ENCODE data around the gene TBC1D5. TPM values are rescaled to one million over a fixed set of nuclear protein-coding genes. Genes with fewer than 3 reads are reported as not detected.

TBC1D5 gene
- total RNA-seq, 4 donors from 2014 or later = 29.2 to 114 (median 53.4) TPM

GRCh38 chr3:17772556-17772955, 30.1 kb upstream of the TBC1D5 start:
- no peak overlapping the region for H3K27ac ChIP-seq
- H3K36me3 ChIP-seq = no peaks in the 10 kb centered on the region
- no peak for DNase-seq
- H3K4me3 ChIP-seq = no peak overlapping the region
- H3K4me1 ChIP-seq = no peaks in the 10 kb centered on the region
- TF ChIP-seq POLR2A (IDR thresholded peaks at IDR 0.05) = no peak
- no peaks in the 10 kb centered on the region for H3K9me3 ChIP-seq
- no peaks in the 10 kb centered on the region for H3K27me3 ChIP-seq

DNA sequence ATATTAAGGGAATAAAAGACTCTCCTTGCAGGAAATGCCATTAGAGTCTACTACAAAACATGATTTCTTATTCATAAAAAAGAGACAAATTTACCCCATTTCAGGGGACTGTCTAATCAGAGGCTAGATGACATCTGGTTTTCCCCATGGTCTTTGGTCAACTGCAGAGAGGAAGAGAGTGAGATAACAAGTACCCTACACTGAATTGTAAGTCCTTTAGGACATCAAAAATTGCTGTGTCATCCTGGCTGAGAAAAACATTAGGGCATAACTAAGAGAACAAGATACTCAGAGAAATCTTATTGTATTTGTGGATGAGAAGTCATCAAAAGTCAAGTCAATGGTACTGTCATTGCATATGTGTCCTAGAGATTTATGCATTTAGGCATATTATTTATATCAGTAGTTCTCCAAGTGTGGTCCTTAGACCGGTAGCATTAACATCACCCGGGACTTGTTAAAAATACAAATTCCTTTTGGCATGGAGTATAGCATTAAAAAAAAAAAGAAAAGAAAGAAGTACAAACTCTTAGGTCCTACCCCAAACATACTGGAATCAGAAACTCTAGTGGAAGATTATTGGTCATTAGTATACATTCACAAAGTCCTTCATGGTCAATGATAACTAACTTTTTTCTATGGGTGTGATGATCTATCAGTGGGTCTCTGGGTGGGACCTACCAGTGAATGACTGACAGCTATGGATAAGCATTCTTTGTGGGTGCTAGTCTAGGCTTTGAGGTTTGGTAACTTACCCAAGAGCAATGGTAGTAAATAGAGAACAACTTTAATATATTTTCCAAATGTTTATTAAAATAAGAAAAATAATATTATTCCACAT, 29.0 kb upstream of the TBC1D5 start:
- Histone ChIP-seq H3K36me3 (no peaks in the 10 kb centered on the region), H3K27me3 (no peaks in the 10 kb centered on the region), H3K9me3 (no peaks in the 10 kb centered on the region), H3K27ac (no peak overlapping the region), H3K4me1 (no peaks in the 10 kb centered on the region), H3K4me3 (no peak overlapping the region)
- TF ChIP-seq POLR2A (IDR thresholded peaks at IDR 0.05) = no peak
- no peak for TF ChIP-seq CTCF (IDR thresholded peaks at IDR 0.05)
- DNase-seq = no peak

DNA sequence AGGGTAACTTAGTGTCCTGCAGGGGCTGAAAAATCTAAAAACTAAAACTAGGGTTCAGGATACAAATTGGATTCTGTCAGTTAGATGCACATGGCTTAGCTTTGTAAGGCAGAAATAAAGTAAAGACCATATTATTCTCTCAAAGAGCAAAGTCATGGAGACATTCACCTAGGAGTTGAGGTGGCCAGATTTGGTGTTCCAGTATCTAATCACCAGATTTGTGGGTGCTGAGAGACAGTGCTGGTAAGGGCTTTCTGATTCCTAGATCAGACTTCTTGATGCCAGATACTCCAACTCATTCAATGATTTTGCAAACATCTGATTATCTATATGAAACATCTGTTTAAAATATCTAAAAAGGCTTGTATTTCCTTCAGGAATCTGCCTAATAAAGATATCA, 28.3 kb upstream of the TBC1D5 start:
- Histone ChIP-seq H3K27me3 (no peaks in the 10 kb centered on the region), H3K27ac (no peak overlapping the region), H3K9me3 (no peaks in the 10 kb centered on the region), H3K4me3 (no peak overlapping the region), H3K4me1 (no peaks in the 10 kb centered on the region), H3K36me3 (no peaks in the 10 kb centered on the region)
- TF ChIP-seq POLR2A (IDR thresholded peaks at IDR 0.05) (no peak), CTCF (IDR thresholded peaks at IDR 0.05) (no peak)
- no peak for DNase-seq

GRCh38 chr3:17765819-17766472, 23.5 kb upstream of the TBC1D5 start:
- no peak for TF ChIP-seq POLR2A (IDR thresholded peaks at IDR 0.05)
- TF ChIP-seq CTCF (IDR thresholded peaks at IDR 0.05) = no peak
- no peaks in the 10 kb centered on the region for H3K27me3 ChIP-seq
- H3K36me3 ChIP-seq = no peaks in the 10 kb centered on the region
- no peaks in the 10 kb centered on the region for H3K4me1 ChIP-seq
- H3K27ac ChIP-seq = no peak overlapping the region
- no peak overlapping the region for H3K4me3 ChIP-seq
- peak in 1 of 3 donors; percentile 18 for DNase-seq
- H3K9me3 ChIP-seq = no peaks in the 10 kb centered on the region

DNA sequence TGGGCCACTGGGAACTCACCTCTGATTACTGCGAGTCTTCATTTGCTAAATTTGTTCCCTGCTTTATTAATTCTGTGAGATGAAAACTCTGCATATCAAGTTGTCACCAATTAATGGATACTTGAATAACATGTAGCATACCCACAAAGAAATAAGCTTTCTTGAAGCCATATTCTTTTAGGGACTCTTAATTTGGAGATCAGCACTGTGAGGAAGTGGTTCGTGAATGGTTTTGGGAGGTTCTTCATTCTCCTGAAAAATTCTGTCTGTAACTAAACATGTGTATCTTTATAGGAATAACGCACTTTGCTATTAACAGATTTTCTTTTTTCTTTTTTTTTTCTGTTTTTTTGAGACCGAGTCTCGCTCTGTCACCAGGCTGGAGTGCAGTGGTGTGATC, 19.1 kb upstream of the TBC1D5 start:
- H3K27me3 ChIP-seq = no peaks in the 10 kb centered on the region
- no peak overlapping the region for H3K4me3 ChIP-seq
- no peak overlapping the region for H3K27ac ChIP-seq
- no peaks in the 10 kb centered on the region for H3K9me3 ChIP-seq
- TF ChIP-seq CTCF (IDR thresholded peaks at IDR 0.05) (no peak), POLR2A (IDR thresholded peaks at IDR 0.05) (no peak)
- no peaks in the 10 kb centered on the region for H3K4me1 ChIP-seq
- no peak for DNase-seq
- H3K36me3 ChIP-seq = no peaks in the 10 kb centered on the region

DNA sequence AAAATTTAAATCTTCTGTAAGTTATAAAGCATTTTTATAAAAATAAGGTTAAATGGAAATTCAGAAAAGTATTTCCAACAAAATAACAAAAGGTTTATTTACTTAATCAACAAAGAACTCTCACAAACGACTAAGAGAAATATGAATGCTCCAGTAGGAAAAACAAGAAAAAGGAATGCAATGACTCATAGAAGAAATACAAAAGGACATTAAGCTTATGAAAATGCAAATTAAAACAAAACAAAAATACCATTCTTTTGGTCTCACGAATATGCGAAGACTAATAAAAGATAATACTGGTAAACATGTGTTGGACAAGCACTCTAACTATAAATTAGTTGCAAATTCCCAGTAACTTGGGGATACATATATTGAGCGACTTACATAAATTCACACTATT, 17.5 kb upstream of the TBC1D5 start:
- TF ChIP-seq CTCF (IDR thresholded peaks at IDR 0.05) = no peak
- no peak for TF ChIP-seq POLR2A (IDR thresholded peaks at IDR 0.05)
- H3K4me1 ChIP-seq = no peaks in the 10 kb centered on the region

More for the DNA sequence above, 17.5 kb upstream of the TBC1D5 start:
- DNase-seq = no peak
- H3K36me3 ChIP-seq = no peaks in the 10 kb centered on the region
- no peak overlapping the region for H3K4me3 ChIP-seq
- H3K9me3 ChIP-seq = no peaks in the 10 kb centered on the region
- no peak overlapping the region for H3K27ac ChIP-seq
- H3K27me3 ChIP-seq = no peaks in the 10 kb centered on the region
